ENCODE measurements around the gene GAK.

- TF ChIP-seq CTCF (IDR thresholded peaks at IDR 0.05): no peak
- no peak for TF ChIP-seq POLR2AphosphoS5 (IDR thresholded peaks at IDR 0.05)
- no peak for TF ChIP-seq EP300 (IDR thresholded peaks at IDR 0.05)
- TF ChIP-seq POLR2A (IDR thresholded peaks at IDR 0.05): no peak
Observed at GRCh38 chr4:823761-824460, 108.2 kb downstream of the GAK start.

Data from gastroesophageal sphincter (tissue), 3 donors.